ENCODE data around the gene TDRD10. TPM values are rescaled to one million over a fixed set of nuclear protein-coding genes. Genes with fewer than 3 reads are reported as not detected.

The TDRD10 gene
- total and polyA plus RNA-seq, 2 donors from 2014 or later, result 2.3 to 4.7 TPM

DNA sequence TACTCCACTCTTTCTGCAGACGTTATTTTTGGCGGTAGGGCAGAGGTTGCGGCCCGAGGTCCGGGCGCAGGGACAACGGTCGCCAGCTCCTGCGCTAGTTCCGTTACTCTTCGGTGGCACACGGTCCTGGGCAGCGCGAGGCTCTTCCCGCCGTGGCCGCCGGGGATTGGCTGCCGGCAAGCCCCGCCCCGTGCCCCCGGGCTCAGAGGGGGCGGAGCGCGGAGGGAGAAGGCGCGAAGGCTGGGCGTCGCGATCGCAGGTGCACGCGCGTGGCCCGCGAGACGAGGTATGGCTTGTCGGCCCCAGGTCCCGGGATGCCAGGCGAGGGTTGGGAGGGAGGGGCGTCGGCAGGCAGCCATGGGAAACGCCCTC, 711 bp downstream of the TDRD10 start:
- no peak overlapping the region for H3K4me3 ChIP-seq (ENCODE audit: low read length in 3 of 3)
- no peaks in the 10 kb centered on the region for H3K36me3 ChIP-seq (ENCODE audit: control insufficient read depth in 2 of 3, insufficient read depth in 3 of 3, low read length in 3 of 3)
- no peak overlapping the region for H3K27ac ChIP-seq (ENCODE audit: low read depth in 2 of 2, low read length in 2 of 2)
- H3K27me3 ChIP-seq (ENCODE audit: control insufficient read depth, insufficient read depth, low read length), result peaks cover 29% of the 10 kb centered on the region
- TF ChIP-seq, protein P1, sequence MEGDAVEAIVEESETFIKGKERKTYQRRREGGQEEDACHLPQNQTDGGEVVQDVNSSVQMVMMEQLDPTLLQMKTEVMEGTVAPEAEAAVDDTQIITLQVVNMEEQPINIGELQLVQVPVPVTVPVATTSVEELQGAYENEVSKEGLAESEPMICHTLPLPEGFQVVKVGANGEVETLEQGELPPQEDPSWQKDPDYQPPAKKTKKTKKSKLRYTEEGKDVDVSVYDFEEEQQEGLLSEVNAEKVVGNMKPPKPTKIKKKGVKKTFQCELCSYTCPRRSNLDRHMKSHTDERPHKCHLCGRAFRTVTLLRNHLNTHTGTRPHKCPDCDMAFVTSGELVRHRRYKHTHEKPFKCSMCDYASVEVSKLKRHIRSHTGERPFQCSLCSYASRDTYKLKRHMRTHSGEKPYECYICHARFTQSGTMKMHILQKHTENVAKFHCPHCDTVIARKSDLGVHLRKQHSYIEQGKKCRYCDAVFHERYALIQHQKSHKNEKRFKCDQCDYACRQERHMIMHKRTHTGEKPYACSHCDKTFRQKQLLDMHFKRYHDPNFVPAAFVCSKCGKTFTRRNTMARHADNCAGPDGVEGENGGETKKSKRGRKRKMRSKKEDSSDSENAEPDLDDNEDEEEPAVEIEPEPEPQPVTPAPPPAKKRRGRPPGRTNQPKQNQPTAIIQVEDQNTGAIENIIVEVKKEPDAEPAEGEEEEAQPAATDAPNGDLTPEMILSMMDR (IDR thresholded peaks at IDR 0.05; ENCODE audit: borderline replicate concordance, extremely low read depth, insufficient read depth), result no peak
- intact Hi-C loops (cut with DNase I), result no loop called here
- no peaks in the 10 kb centered on the region for H3K9me3 ChIP-seq (ENCODE audit: control insufficient read depth in 2 of 3, insufficient read depth in 1 of 3, low read length in 3 of 3)
- no peaks in the 10 kb centered on the region for H3K4me1 ChIP-seq (ENCODE audit: control insufficient read depth in 2 of 3, insufficient read depth in 2 of 3, low read depth in 1 of 3, low read length in 3 of 3)
- no peak overlapping the region for H3K9ac ChIP-seq (ENCODE audit: low read length in 3 of 3)
- peak in 2 of 5 donors; percentile 58 to 66 for DNase-seq
- FAIRE-seq, result no peak

- Histone ChIP-seq H3K27me3 (ENCODE audit: control insufficient read depth, insufficient read depth, low read length) (peaks cover 29% of the 10 kb centered on the region), H3K9me3 (ENCODE audit: control insufficient read depth in 2 of 3, insufficient read depth in 1 of 3, low read length in 3 of 3) (no peaks in the 10 kb centered on the region), H3K27ac (ENCODE audit: low read depth in 2 of 2, low read length in 2 of 2) (no peak overlapping the region), H3K4me1 (ENCODE audit: control insufficient read depth in 2 of 3, insufficient read depth in 2 of 3, low read depth in 1 of 3, low read length in 3 of 3) (no peaks in the 10 kb centered on the region), H3K4me3 (ENCODE audit: low read length in 3 of 3) (no peak overlapping the region), H3K36me3 (ENCODE audit: control insufficient read depth in 2 of 3, insufficient read depth in 3 of 3, low read length in 3 of 3) (no peaks in the 10 kb centered on the region), H3K9ac (ENCODE audit: low read length in 3 of 3) (no peak overlapping the region)
- DNase-seq, result no peak
- TF ChIP-seq, protein P1 (IDR thresholded peaks at IDR 0.05; ENCODE audit: borderline replicate concordance, extremely low read depth, insufficient read depth), result no peak
- intact Hi-C loops (cut with DNase I), result no loop called here
- no peak for FAIRE-seq
These were observed 1.9 kb downstream of the TDRD10 start for GRCh38 chr1:154503898-154504297.

DNA sequence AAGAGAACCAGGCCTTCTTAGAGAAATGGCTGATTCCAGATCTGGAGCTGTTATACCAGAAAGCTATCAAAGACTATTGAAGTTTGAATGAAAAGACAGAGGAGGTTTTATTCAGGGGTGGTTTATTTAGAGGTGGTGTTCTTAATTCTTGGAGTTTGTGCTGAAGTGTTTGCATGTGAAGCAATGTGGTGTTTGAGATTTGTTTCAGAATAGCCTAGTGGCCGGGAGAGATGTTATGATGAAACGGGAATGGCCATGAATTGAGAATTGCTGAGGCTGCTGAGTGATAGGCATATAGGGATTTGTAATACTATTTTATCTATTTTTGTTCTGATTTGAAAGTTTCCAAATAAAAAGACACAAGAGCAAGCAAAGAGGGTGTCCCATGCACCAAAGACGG, 10.7 kb downstream of the TDRD10 start:
- H3K9me3 ChIP-seq (ENCODE audit: control insufficient read depth in 2 of 3, insufficient read depth in 1 of 3, low read length in 3 of 3), result no peaks in the 10 kb centered on the region

More for the DNA sequence above, 10.7 kb downstream of the TDRD10 start:
- H3K27ac ChIP-seq (ENCODE audit: low read depth in 2 of 2, low read length in 2 of 2), result no peak overlapping the region
- TF ChIP-seq, protein P1 (IDR thresholded peaks at IDR 0.05; ENCODE audit: borderline replicate concordance, extremely low read depth, insufficient read depth), result no peak
- no peaks in the 10 kb centered on the region for H3K27me3 ChIP-seq (ENCODE audit: control insufficient read depth, insufficient read depth, low read length)
- H3K4me3 ChIP-seq (ENCODE audit: low read length in 3 of 3), result no peak overlapping the region
- intact Hi-C loops (cut with DNase I), result no loop called here
- H3K36me3 ChIP-seq (ENCODE audit: control insufficient read depth in 2 of 3, insufficient read depth in 3 of 3, low read length in 3 of 3), result no peaks in the 10 kb centered on the region
- no peak for FAIRE-seq
- no peak for DNase-seq
- no peaks in the 10 kb centered on the region for H3K4me1 ChIP-seq (ENCODE audit: control insufficient read depth in 2 of 3, insufficient read depth in 2 of 3, low read depth in 1 of 3, low read length in 3 of 3)
- H3K9ac ChIP-seq (ENCODE audit: low read length in 3 of 3), result no peak overlapping the region
